ENCODE results near the gene SNCB. TPM values are rescaled to one million over a fixed set of nuclear protein-coding genes. Genes with fewer than 3 reads are reported as not detected.

Gene SNCB
- total and polyA plus RNA-seq, 2 of the 4 experiments (the other 2 are of a cell fraction), result 0.41 TPM; not detected in 1

- Histone ChIP-seq H4K91ac (ENCODE audit: insufficient read depth, low read depth, low read length) (no peak overlapping the region), H3K9ac (ENCODE audit: low read depth, low read length) (no peak overlapping the region), H3K4me3 (ENCODE audit: insufficient read depth, low read depth, low read length) (no peak overlapping the region), H3K18ac (ENCODE audit: low read depth, low read length) (no peak overlapping the region), H2BK15ac (ENCODE audit: low read depth, low read length) (no peak overlapping the region), H3K9me1 (ENCODE audit: insufficient read depth, low read length) (peaks cover 3% of the 10 kb centered on the region; the same call in 1 of the 2 replicates), H3K4ac (ENCODE audit: low read depth, low read length) (no peak overlapping the region), H4K20me1 (ENCODE audit: insufficient read depth, low read length) (no peaks in the 10 kb centered on the region; the same call in 1 of the 2 replicates), H4K5ac (ENCODE audit: low read depth, low read length) (no peak overlapping the region), H2BK120ac (ENCODE audit: low read depth, low read length) (no peak overlapping the region), H3K9me3 (ENCODE audit: control insufficient read depth, insufficient read depth, low read length) (peaks cover 5% of the 10 kb centered on the region), H3K27ac (ENCODE audit: insufficient read depth, low read length) (no peak overlapping the region), H3K23ac (ENCODE audit: low read depth, low read length) (no peak overlapping the region), H2BK5ac (ENCODE audit: low read depth, low read length, poor library complexity, severe bottlenecking) (no peak overlapping the region), H3K56ac (ENCODE audit: extremely low read depth, insufficient read depth, low read length) (no peak overlapping the region), H3K4me1 (ENCODE audit: control insufficient read depth, insufficient read depth, low read length) (peaks cover 2% of the 10 kb centered on the region; the same call in 1 of the 2 replicates), H3K27me3 (ENCODE audit: control insufficient read depth, insufficient read depth, low read length) (peaks cover 72% of the 10 kb centered on the region), H2AK9ac (replicated peaks; ENCODE audit: low read depth, low read length, poor library complexity) (no peak overlapping the region), H2AFZ (replicated peaks; ENCODE audit: low read length, poor library complexity) (no peak overlapping the region), H3K4me2 (ENCODE audit: low read depth, low read length) (no peak overlapping the region), H3K79me1 (ENCODE audit: low read depth in 1 of 2, low read length in 2 of 2) (no peaks in the 10 kb centered on the region), H3K36me3 (ENCODE audit: control insufficient read depth, insufficient read depth, low read length) (no peaks in the 10 kb centered on the region), H3K14ac (replicated peaks; ENCODE audit: low read depth, low read length) (no peak overlapping the region), H2BK20ac (ENCODE audit: low read depth, low read length) (no peak overlapping the region), H2AK5ac (ENCODE audit: low read depth, low read length) (no peak overlapping the region), H4K8ac (ENCODE audit: low read depth in 2 of 2, low read length in 2 of 2) (no peak overlapping the region)
- no CpG with 5 or more reads among the region's 7 CpGs for WGBS, 2 experiments (ENCODE audit: extremely low coverage in 2 of 2, insufficient read length in 1 of 2)
- POLR2A ChIA-PET (ENCODE audit: unreplicated experiment), result no interaction called here
- intact Hi-C loops (cut with micrococcal nuclease) (no loop called here), dilution Hi-C loops (cut with HindIII; ENCODE audit: low sequenced_read_pairs, unreplicated experiment) (no loop called here), in situ Hi-C loops (cut with MboI; ENCODE audit: low sequenced_read_pairs) (no loop called here)
- no peak for ATAC-seq (ENCODE audit: low read depth)
- no peak for TF ChIP-seq RFX5 (IDR thresholded peaks at IDR 0.05; ENCODE audit: low read depth, low read length)
- no peak for TF ChIP-seq MAZ (IDR thresholded peaks at IDR 0.05; ENCODE audit: borderline replicate concordance, low read depth, low read length)
- no peak for DNase-seq
- CTCF ChIA-PET, result interaction anchor here (1.1 to 1.9 kb wide), 2 partner anchors 29 kb away, joined by 3 to 5 read pairs; no protein-coding TSS in a partner anchor
- BruUV-seq (replicated peaks), result no TSS peak
Measured at GRCh38 chr5:176631383-176632200, 1.3 kb upstream of the SNCB start.

All from IMR-90 (cell line).